IMR-90 (cell line): ENCODE measurements around the gene ZNF584.
"Not testable (repeated sequence)": the region's sequence is repeated elsewhere in the genome, so short reads cannot be mapped to it uniquely, and the experiment has no call there.

ENCODE experiments used
- BHLHE40 ChIP-seq: fragments of 150-350 bp; IDR thresholded peaks from 2 replicates; pipeline ENCODE4 v1.6.1; 2016; ENCODE audit warnings: mild to moderate bottlenecking, low read depth, low read length
- CEBPB ChIP-seq: IDR thresholded peaks from 2 replicates; pipeline ENCODE4 v1.6.1; 2012; ENCODE audit warnings: low read depth, low read length, improper control_type of control experiment
- MAFK ChIP-seq: IDR thresholded peaks from 2 replicates; pipeline ENCODE4 v1.6.1; 2012; ENCODE audit warnings: low read depth, low read length, improper control_type of control experiment
- MXI1 ChIP-seq: IDR thresholded peaks from 2 replicates; pipeline ENCODE4 v1.6.1; 2012; ENCODE audit warnings: low read depth, mild to moderate bottlenecking, low read length, moderate library complexity, borderline replicate concordance
- POLR2A ChIP-seq: IDR thresholded peaks from 2 replicates; pipeline ENCODE4 v1.6.1; 2012; ENCODE audit warnings: mild to moderate bottlenecking, low read depth, low read length
- RAD21 ChIP-seq: IDR thresholded peaks from 2 replicates; pipeline ENCODE4 v1.6.1; 2012; ENCODE audit warnings: low read length, improper control_type of control experiment
- RFX5 ChIP-seq: IDR thresholded peaks from 2 replicates; pipeline ENCODE4 v1.8.0; 2012; ENCODE audit warnings: low read depth, mild to moderate bottlenecking, low read length, moderate library complexity
- SMC3 ChIP-seq: fragments of 150-350 bp; IDR thresholded peaks from 2 replicates; pipeline ENCODE4 v1.6.1; 2016; ENCODE audit warnings: low read depth, mild to moderate bottlenecking, antibody characterized with exemption, low read length, moderate library complexity
- TF ChIP-seq, protein P1 (sequence below): conservative IDR thresholded peaks from 2 replicates; pipeline ENCODE4 v1.5.1; 2012; ENCODE audit warnings: mild to moderate bottlenecking, low read depth, low read length, improper control_type of control experiment
- TF ChIP-seq, protein P2 (sequence below): fragments of 150-350 bp; IDR thresholded peaks from 2 replicates; pipeline ENCODE4 v1.6.1; 2017; ENCODE audit warnings: mild to moderate bottlenecking, antibody characterized with exemption, low read length, low read depth
- TF ChIP-seq, protein P3 (sequence below): fragments of 150-350 bp; IDR thresholded peaks from 2 replicates; pipeline ENCODE4 v1.6.1; 2016; ENCODE audit warnings: low read depth, mild to moderate bottlenecking, low read length, moderate library complexity, borderline replicate concordance

DNA sequence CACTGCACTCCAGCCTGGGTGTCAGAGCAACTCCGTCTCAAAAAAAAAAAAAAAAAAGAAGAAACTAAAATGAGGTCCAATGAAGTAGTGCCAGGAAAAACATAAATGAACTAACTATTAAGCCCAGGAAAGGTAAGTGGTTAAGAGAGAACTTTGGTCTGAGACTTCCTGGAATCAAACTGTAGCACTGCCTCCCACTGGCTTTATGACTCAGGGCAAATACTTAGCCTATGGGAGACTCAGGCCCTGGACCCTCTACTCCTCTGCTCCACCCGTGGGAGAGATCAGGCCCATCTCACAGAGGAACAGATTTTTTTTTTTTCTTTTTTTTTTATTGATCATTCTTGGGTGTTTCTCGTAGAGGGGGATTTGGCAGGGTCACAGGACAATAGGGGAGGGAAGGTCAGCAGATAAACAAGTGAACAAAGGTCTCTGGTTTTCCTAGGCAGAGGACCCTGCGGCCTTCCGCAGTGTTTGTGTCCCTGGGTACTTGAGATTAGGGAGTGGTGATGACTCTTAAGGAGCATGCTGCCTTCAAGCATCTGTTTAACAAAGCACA is 4.5 kb upstream of the ZNF584 start:
- not testable (repeated sequence) for TF ChIP-seq SMC3, RAD21, POLR2A, RFX5, MXI1, MAFK, CEBPB, BHLHE40
- TF ChIP-seq, protein P1, sequence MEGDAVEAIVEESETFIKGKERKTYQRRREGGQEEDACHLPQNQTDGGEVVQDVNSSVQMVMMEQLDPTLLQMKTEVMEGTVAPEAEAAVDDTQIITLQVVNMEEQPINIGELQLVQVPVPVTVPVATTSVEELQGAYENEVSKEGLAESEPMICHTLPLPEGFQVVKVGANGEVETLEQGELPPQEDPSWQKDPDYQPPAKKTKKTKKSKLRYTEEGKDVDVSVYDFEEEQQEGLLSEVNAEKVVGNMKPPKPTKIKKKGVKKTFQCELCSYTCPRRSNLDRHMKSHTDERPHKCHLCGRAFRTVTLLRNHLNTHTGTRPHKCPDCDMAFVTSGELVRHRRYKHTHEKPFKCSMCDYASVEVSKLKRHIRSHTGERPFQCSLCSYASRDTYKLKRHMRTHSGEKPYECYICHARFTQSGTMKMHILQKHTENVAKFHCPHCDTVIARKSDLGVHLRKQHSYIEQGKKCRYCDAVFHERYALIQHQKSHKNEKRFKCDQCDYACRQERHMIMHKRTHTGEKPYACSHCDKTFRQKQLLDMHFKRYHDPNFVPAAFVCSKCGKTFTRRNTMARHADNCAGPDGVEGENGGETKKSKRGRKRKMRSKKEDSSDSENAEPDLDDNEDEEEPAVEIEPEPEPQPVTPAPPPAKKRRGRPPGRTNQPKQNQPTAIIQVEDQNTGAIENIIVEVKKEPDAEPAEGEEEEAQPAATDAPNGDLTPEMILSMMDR: not testable (repeated sequence)
- TF ChIP-seq, protein P2, sequence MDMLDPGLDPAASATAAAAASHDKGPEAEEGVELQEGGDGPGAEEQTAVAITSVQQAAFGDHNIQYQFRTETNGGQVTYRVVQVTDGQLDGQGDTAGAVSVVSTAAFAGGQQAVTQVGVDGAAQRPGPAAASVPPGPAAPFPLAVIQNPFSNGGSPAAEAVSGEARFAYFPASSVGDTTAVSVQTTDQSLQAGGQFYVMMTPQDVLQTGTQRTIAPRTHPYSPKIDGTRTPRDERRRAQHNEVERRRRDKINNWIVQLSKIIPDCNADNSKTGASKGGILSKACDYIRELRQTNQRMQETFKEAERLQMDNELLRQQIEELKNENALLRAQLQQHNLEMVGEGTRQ: not testable (repeated sequence)
- TF ChIP-seq, protein P3, sequence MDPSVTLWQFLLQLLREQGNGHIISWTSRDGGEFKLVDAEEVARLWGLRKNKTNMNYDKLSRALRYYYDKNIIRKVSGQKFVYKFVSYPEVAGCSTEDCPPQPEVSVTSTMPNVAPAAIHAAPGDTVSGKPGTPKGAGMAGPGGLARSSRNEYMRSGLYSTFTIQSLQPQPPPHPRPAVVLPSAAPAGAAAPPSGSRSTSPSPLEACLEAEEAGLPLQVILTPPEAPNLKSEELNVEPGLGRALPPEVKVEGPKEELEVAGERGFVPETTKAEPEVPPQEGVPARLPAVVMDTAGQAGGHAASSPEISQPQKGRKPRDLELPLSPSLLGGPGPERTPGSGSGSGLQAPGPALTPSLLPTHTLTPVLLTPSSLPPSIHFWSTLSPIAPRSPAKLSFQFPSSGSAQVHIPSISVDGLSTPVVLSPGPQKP: not testable (repeated sequence)
